SK-N-DZ (cell line): ENCODE results near the gene EXOC3L1.

Experiments
- DNase-seq: peaks from one replicate; pipeline ENCODE4 v3.0.0-alpha.2; 2015; ENCODE audit warnings: low spot score
- small RNA-seq, 2 experiments: library from RNA; depleted of rRNA; stranded (forward); fragments of <200 nt; gene quantifications; one replicate each; pipeline ENCODE3, GENCODE V24; 2014

The EXOC3L1 gene

GRCh38 chr16:67149276-67150046 is 40.5 kb downstream of the EXOC3L1 start:
- no peak for DNase-seq

- DNase-seq: no peak
Measured at GRCh38 chr16:67148656-67149275, 41.2 kb downstream of the EXOC3L1 start.

GRCh38 chr16:67148221-67148620 is 41.7 kb downstream of the EXOC3L1 start:
- no peak for DNase-seq

GRCh38 chr16:67147437-67148140 is 42.3 kb downstream of the EXOC3L1 start:
- DNase-seq: no peak

GRCh38 chr16:67146523-67147357 is 43.2 kb downstream of the EXOC3L1 start:
- no peak for DNase-seq

- no peak for DNase-seq
Measured at GRCh38 chr16:67145746-67146145, 44.2 kb downstream of the EXOC3L1 start.

GRCh38 chr16:67144943-67145342 is 45.0 kb downstream of the EXOC3L1 start:
- no peak for DNase-seq

GRCh38 chr16:67142342-67142741 is 47.6 kb downstream of the EXOC3L1 start:
- no peak for DNase-seq

GRCh38 chr16:67141391-67141790 is 48.5 kb downstream of the EXOC3L1 start:
- DNase-seq: no peak

- DNase-seq: no peak
Measured at GRCh38 chr16:67137605-67138004, 52.3 kb downstream of the EXOC3L1 start.

Small RNA genes lying within 50 kb of the gene (small RNA-seq; reads per million reads assigned to genes)
- gene MIR328: 0.18 to 0.40 reads per million in 2 experiments
